ENCODE results near the gene FCN3. TPM values are rescaled to one million over a fixed set of nuclear protein-coding genes. Genes with fewer than 3 reads are reported as not detected.

FCN3 gene
- not detected in 2 replicates for total RNA-seq

DNA sequence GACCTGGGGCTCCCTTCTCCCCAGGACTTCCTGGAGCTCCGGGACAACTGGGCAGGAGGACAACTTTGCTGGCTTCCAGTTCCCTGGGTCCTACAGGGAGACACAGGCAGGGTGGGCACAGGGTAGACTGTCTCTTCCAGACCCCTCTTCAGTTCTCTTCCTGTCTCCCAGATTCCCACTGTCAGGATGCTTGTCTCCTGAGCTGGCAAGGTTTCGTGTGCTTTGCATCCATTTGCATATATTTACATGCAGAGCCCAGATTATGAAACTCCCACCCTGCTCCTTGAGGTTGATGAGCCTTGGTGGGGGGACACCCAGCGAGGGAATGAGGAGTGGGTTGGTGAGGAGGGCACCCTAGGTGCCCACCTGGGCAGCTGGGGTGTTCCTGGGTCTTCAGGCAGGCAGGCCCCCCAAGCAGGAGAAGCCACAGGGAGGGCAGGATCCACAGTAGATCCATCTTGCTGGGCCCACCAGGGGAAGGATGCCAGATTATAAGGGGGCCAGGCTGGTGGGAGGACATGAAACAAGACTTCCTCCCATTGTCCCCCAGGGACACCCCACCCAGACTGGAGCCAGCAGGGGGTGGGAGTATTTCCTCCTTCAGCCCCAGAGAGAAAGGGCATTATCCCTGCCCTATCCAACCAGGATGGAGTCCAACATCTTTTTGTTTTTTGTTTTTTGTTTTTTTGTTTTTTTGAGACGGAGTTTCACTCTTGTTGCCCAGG is at the start of gene FCN3:
Gene FCN3 (minus strand): TSS at position 463 of the 725 bp plus-strand sequence. CDS start 6 bp downstream, at position 457.

DNA sequence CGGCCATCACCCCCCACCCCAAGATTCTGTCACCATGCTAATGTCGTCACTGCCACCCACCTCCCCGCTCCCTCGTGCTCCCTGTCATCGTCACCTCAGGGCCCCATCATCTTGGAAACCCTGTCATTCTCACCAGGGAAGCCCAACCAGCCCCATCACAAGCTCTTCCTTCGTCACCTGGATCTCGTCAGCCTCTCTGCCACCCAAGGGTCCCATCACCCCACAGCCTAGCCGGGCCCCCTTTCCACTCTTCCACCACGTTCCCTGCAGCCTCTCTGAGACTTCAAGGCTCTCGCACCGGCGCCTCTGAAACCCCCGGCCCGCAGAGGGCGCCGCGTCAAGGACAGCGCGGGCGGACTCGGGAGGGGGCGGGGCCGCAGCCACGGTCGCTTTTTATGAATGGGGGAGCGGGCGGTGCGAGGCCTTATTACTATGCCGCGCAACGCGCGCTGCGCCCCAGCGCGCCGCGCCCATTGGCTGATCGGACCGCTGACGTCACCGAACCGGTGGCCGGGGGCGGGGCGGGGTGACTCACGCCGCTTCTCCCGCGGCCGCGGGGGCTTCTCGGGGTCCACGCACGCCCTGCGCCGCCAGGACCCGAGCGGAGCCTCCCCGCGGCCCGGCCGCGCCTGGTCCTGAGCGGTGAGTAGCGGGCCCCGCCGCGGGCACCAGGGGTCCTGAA is 17.6 kb upstream of the FCN3 start, which contains the start of gene GPR3:
Gene GPR3 (plus strand): TSS at position 527 of the 682 bp plus-strand sequence. CDS start 1,177 bp downstream, outside the sequence.

DNA sequence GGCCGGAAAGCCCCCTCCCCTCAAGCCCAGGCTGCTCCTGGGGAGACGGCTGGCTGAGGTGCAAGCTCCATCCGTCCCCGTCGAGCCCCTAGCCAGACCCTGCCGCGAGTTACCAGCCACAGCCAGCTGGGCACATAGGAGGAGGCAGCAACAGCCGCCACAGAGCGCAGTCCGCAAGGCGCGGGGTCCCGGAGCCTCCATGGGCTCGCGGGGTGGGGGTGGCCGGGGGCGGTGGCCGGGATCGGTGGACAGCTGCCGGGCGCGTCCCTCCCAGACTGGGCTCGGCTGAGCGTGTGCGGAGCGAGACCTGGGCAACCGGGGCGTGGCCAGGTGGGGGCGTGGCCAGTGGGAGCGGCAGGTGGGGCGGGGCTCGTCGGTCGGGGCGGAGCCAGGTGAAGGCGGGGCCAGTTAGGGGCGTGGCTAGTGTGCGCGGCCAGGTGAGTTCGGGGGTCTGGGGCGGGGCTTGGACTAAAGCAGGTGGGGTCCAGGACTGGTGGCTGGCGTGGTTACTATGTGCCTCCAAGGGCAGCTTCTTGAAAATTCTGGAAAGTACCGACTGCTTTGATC is 8.5 kb upstream of the FCN3 start, which contains the start of gene CD164L2:
Gene CD164L2 (minus strand): TSS at position 295 of the 567 bp plus-strand sequence. CDS start 94 bp downstream, at position 201.

DNA sequence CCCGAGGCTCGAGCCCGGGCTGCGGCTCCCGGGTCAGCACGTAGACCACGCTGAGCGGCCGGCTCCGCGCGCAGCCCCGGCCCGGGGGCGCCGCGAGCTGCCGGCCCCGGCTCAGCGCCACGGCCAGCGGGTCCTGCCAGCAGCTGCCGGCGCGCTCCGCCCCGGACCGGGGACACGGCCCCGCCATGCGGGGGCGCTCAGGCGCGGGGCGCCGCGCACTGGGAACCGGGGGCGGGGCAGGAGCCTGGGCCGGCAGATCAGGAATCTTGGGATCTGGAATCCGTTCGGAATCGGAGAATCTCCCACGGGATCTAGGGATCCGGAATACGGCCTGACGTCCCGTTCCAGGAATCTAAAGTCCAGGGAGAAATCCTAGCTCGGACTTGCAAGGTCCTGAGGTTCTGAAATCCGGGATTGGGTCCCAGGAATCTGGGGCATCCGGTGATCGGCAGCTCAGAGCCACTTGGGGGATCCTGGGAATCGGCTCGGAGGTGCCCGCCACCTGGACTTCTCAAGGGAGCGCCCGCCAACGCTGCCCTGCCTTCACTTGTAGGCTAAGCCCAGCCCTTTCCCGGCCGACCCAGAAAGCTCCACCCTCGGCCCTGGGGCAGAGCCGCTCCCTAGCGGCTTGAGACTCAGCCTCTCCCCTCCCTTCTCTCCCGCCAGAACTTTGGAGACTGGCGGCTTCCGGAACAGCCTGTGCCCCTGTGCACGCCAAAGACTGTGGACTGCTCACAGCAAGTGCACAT is 8.0 kb downstream of the FCN3 start, which contains the start of gene MAP3K6:
Gene MAP3K6 (minus strand): TSS at position 551 of the 749 bp plus-strand sequence. CDS start 364 bp downstream, at position 187.

DNA sequence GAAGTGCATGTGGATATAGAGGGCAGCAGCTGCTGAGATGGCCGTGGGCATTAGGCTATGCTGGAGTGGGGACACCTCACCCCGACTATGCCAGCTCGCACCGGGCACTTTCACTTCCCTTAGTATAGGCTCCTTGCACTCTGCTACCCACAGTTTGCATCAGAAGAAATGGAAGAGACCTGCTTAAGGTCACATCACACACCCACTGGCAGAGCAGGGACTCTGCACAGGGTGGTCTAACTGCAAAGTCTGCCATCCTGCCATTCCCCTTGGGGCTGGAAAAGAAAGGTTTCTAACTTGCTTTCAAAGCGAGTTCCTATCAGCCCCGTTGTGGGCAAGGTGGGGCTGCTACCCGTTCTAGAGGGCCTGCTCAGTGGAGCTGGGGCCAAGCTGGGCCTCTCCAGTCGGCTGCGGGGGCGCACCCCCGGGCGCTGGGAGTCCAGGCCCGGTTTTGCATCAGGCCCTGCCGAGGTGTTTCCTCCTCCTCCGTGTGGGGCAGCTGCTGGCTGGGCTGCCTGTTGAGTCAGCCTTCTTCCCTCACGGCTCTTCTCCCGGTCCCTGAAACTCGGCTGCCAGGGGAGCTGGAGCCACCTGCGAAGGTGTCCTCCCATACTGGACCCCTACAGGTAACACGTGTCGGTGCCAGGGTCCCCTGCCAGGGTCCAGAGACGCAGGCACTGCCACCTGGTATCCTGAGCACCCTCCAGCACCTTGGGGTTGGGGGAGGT is 32.9 kb downstream of the FCN3 start, which contains the start of gene SYTL1:
Gene SYTL1 (plus strand): TSS at position 498 of the 728 bp plus-strand sequence. CDS start 3,313 bp downstream, outside the sequence.

DNA sequence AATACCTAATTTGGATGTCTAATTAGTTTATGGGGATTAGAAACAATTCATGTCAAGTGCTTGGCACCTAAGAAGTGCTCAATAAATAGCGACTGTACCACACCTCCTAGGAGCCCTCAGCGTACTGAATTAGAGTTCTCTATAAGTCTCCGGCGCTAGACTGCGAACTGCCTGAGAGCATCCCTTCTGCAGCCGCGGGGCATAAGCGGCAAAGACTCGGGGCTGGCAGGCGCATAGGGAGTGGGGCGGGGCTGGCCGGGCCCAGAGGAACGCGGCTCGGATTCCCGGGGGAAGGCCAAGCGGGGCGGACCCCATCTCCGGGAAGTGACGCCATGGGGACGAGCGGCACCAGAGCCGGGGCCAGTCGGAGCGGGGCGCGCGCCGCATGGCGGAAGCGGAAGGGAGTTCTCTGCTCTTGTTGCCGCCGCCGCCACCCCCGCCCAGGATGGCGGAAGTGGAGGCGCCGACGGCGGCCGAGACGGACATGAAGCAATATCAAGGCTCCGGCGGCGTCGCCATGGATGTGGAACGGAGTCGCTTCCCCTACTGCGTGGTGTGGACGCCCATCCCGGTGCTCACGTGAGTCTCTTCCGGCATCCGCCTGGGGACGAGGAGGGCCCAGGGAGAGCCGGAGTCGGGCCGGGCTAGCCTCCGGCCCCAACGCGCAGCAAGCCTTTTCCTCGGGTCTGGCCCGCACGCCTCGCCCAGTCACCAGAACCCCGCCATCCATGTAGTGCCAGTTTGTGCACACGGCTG is 52.6 kb downstream of the FCN3 start, which contains the start of gene TMEM222:
Gene TMEM222 (plus strand): TSS at position 351 of the 756 bp plus-strand sequence. CDS start 35 bp downstream, at position 386.

Other genes starting within 250 kb of the FCN3 start
- gene SLC9A1, start 219.7 kb downstream of the FCN3 start, total RNA-seq, result 11.9 and 12.2 TPM in 2 replicates
- gene WDTC1, start 140.2 kb downstream of the FCN3 start, total RNA-seq, result 25.9 and 40.0 TPM in 2 replicates
- gene TMEM222, start 52.7 kb downstream of the FCN3 start, total RNA-seq, result 26.2 and 37.4 TPM in 2 replicates
- gene SYTL1, start 32.8 kb downstream of the FCN3 start, total RNA-seq, result 0.15 and 0.17 TPM in 2 replicates
- gene MAP3K6, start 7.9 kb downstream of the FCN3 start, total RNA-seq, result 22.5 and 24.6 TPM in 2 replicates
- gene CD164L2, start 8.5 kb upstream of the FCN3 start, total RNA-seq, result not detected in 2 replicates
- 0.33 TPM in 1 of 2 replicates, not detected in the other for gene GPR3, start 17.8 kb upstream of the FCN3 start, total RNA-seq
- 31.4 and 38.3 TPM in 2 replicates for gene WASF2, start 115.3 kb upstream of the FCN3 start, total RNA-seq
- 12.7 and 15.1 TPM in 2 replicates for gene AHDC1, start 229.3 kb upstream of the FCN3 start, total RNA-seq

Data from smooth muscle cell of trachea (primary cell).